ENCODE results near the gene EIF4E3. TPM values are rescaled to one million over a fixed set of nuclear protein-coding genes. Genes with fewer than 3 reads are reported as not detected.
A peak's percentile ranks its signal among the peaks of the same experiment; 100 is the strongest.

The EIF4E3 gene
- 13.1 TPM for polyA plus RNA-seq (ENCODE audit: insufficient read length)
- long read RNA-seq, donor 1, full-length matches to known transcripts, result 5 of 5 reads
- long read RNA-seq, donor 1, partial matches to known transcripts, result 0 of 5 reads
- long read RNA-seq, donor 1, other reads (novel, unspliced or antisense), result 0 of 5 reads
- long read RNA-seq, donor 2, full-length matches to known transcripts, result 2 of 2 reads
- long read RNA-seq, donor 2, partial matches to known transcripts, result 0 of 2 reads
- long read RNA-seq, donor 2, other reads (novel, unspliced or antisense), result 0 of 2 reads
- long read RNA-seq, donor 3, full-length matches to known transcripts, result 1 of 1 reads
- long read RNA-seq, donor 3, partial matches to known transcripts, result 0 of 1 reads
- long read RNA-seq, donor 3, other reads (novel, unspliced or antisense), result 0 of 1 reads
- long read RNA-seq, donor 4, result 0 reads
- long read RNA-seq, donor 5, full-length matches to known transcripts, result 4 of 4 reads
- long read RNA-seq, donor 5, partial matches to known transcripts, result 0 of 4 reads
- long read RNA-seq, donor 5, other reads (novel, unspliced or antisense), result 0 of 4 reads
- long read RNA-seq, donor 6, full-length matches to known transcripts, result 6 of 6 reads
- long read RNA-seq, donor 6, partial matches to known transcripts, result 0 of 6 reads
- long read RNA-seq, donor 6, other reads (novel, unspliced or antisense), result 0 of 6 reads
- long read RNA-seq, donor 7, full-length matches to known transcripts, result 2 of 2 reads
- long read RNA-seq, donor 7, partial matches to known transcripts, result 0 of 2 reads
- long read RNA-seq, donor 7, other reads (novel, unspliced or antisense), result 0 of 2 reads
- long read RNA-seq, donor 8, full-length matches to known transcripts, result 2 of 2 reads
- long read RNA-seq, donor 8, partial matches to known transcripts, result 0 of 2 reads
- long read RNA-seq, donor 8, other reads (novel, unspliced or antisense), result 0 of 2 reads

DNA sequence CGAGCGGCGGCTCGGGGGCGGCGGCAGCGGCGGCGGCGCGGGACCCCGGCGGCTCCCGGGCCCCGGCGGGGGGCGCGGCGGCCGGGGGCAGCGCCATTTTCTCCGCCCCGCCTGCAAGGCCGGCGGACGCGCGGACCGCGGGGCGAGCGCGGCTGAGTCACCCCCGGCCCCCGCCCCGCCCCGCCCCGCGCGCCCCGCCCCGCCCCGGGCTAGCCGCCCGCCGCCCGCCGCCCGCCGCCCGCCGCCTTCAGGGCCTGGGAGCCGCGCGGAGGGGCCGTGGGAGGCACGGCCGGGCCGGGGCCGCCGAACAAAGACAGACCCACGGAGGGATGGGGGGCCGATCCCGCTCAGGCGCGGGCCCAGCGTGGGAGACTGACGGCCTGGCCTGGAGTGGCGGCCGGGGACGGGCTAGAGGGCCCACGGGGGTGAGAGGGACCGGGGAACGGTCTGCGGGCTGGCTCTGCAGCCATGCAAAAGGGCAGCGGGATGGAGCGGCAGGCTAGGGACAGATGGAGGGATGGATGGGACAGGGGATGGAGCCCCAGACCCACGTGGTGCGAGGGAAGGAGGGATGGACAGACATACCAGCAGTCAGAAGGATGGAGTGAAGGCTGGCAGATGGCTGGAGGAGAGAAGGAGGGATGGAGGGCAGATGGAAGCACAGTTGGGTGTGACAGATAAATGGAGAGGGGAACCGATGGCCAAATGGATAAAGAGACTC lies at the start of gene EIF4E3:
Gene EIF4E3 (minus strand): TSS at position 132 of the 721 bp plus-strand sequence. CDS start 35 bp downstream, at position 97.
- DNase-seq, result no peak

DNA sequence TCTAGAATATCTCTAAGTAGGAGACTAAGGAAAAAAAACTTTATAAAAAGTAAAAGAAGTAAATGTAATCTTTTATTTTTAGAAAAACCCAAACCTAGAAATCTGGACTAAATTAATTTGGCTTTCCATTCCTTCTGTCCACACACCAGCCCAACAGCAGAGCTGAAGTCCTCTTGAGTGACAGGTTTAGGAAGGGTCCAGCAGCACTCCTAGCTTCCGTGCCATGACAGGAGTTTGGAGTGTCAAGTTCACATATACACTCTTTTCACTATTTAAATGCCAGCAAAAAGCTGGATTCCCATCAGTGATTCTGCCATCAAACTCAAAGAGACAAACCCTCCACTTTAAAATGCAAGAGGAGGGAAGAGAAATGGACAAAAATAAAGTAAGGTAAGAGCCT lies 46.7 kb upstream of the EIF4E3 start:
- DNase-seq, result no peak

DNA sequence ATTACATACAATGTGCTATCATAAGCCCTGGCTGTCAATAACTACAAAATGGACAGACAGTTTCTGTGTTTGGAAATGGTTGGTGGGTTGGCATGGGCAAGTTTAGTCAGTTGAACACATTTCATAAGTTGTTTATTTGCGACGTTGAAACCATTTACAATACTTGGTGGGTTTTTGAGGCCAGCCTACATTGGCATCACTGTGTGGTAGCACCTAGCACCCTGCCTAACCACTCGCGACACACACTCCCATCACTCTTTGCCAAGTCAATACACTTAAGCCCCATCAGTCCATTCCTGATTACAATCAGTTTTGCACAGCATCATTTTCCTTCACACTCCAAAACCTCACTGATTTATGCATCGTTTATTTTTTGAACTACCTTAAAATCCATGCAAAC lies 45.9 kb upstream of the EIF4E3 start:
- no peak for DNase-seq

DNA sequence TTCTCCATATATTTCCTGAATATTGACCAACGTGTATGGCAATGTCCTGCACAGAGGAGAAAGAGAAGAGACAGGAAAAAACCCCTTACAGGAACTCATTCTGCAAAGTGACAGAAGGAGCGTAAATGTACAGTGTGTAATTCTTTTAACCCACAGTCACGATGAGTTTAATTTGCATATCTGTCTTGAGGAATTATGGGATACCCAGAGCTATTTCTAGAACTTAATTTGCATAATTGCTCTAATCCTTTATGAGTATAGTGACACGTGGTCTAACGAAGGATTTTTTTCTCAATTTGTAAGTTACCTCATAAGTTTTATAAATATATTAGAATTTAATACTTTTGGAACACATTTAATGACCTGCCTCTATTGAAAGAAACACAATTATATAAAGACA lies 38.2 kb upstream of the EIF4E3 start:
- DNase-seq, result no peak

DNA sequence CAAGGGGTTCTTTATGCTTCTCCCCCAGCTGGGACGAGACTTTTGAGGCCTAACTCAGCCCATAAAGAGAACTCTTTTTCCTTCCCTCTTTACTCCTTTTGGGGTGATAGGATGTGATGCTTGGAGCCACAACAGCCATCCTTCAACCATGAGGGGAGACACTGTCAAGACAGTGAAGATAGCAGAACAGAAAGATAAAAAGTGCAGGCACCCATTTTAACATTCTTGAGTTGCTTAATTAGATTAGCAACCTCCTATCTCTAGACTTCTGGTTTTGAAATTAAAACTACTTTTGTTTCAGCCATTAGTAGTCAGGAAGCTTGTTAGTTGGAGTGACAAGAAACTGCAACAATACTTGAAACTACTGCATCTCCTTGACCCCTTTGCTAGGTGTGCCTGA lies 34.9 kb upstream of the EIF4E3 start:
- no peak for DNase-seq

DNA sequence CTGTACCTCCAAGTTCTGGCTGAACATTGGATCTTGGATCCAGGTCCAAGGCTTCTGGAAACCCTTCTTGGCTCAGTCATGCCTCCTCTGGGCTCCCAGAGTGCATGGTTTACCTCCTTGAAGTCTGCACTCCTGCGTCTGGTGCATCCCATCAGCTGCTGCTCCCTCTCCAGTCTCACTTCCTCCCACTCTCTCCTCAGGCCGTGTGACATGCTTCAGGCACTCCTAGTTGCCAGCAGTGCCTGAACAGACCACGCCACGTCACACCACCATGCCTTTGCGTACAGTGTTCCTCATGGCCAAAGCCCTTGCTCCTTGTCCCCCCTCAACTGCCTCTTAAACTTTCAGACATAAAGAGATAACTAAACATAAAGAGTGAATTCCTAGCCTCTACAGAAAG lies 34.2 kb upstream of the EIF4E3 start:
- DNase-seq, result no peak

DNA sequence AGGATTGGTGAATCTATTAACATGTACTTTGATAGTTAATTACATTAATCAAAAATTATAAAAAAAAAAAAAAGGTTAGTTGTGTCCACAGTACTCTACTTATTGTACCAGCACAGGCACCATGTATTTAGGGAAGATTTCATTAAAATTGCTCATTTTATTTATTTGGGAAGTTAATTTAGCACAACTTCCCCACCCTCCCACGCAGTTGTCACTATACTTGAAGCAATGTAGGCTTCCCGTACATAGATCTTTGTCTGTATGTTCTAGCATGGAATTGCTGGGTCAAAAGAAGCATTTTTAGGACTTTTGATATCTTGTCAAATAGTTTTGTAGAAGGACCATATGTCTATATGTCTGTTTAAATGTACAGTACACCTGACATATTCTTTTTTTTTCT lies 32.9 kb upstream of the EIF4E3 start:
- no peak for DNase-seq

DNA sequence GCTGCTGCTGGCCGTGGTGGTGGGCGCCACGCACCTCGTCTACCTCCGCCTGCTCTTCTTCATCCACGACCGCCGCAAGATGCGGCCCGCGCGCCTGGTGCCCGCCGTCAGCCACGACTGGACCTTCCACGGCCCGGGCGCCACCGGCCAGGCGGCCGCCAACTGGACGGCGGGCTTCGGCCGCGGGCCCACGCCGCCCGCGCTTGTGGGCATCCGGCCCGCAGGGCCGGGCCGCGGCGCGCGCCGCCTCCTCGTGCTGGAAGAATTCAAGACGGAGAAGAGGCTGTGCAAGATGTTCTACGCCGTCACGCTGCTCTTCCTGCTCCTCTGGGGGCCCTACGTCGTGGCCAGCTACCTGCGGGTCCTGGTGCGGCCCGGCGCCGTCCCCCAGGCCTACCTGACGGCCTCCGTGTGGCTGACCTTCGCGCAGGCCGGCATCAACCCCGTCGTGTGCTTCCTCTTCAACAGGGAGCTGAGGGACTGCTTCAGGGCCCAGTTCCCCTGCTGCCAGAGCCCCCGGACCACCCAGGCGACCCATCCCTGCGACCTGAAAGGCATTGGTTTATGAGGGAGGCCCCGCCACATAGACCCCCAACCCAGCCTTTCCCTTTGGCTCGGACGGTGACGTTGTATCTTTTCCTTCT lies 29.5 kb upstream of the EIF4E3 start:
- DNase-seq, result peak; percentile 7

DNA sequence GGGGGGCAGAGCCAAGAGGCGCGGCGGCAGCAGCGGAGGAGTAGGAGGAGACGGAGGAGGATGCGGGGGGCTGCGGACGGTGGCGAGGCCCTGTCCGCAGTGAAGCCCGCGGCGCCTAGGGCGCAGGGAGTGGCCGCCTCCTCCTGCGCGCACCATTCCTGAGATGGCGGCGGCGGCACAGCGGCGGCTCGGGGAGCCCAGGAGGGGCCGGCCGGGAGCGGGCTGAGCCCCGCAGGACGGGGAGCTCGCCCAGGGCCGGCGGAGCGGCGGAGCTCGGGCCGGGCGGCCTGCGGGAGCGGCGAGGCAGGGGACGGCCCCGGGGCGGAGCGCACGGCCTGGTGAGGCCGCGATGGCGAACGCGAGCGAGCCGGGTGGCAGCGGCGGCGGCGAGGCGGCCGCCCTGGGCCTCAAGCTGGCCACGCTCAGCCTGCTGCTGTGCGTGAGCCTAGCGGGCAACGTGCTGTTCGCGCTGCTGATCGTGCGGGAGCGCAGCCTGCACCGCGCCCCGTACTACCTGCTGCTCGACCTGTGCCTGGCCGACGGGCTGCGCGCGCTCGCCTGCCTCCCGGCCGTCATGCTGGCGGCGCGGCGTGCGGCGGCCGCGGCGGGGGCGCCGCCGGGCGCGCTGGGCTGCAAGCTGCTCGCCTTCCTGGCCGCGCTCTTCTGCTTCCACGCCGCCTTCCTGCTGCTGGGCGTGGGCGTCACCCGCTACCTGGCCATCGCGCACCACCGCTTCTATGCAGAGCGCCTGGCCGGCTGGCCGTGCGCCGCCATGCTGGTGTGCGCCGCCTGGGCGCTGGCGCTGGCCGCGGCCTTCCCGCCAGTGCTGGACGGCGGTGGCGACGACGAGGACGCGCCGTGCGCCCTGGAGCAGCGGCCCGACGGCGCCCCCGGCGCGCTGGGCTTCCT lies 28.8 kb upstream of the EIF4E3 start, which contains the start of gene GPR27:
Gene GPR27 (plus strand): TSS at position 155 of the 909 bp plus-strand sequence. CDS start 195 bp downstream, at position 350.
- peak; percentile 35 for DNase-seq

DNA sequence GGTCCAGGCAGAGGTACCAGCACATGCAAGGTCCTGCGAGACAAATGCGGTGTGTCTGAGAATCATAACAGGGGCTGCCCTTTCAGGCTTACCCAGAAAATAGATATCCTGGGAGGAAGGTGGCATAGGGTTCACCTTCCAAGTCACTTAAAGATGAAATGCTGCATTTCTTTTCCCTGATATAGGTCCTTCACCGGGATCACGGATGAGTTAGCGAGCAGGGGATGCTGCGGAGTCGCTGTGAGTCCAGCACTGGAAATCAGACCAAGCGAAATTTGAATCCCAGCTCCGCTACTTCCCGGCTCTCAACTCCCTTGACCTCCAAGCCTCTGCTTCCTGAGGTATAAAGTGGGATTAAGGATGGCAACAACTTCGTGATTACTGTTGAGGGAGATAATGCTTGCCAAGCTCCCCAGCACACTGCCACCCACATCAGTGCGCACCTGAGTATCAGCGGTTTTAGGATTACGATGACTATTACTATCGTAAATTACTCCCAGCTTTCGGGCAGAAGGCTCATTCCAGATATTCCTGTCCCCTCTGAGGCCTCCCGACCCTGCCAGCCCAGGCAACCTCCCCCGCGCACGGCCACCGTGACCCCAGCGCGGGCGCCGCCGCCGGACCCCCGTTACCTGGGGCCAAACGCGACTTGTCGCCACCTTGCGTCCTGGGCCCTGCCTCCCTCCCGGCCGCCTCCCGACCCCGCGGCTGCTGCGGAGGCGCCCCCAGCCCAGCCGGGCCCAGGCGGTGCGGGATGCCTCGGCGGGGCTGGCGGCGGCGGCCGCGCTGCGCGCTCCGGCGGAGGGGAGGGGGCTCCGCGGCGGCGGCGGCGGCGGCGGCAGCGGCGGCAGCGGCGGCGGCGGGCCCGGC lies 27.9 kb upstream of the EIF4E3 start:
- no peak for DNase-seq

DNA sequence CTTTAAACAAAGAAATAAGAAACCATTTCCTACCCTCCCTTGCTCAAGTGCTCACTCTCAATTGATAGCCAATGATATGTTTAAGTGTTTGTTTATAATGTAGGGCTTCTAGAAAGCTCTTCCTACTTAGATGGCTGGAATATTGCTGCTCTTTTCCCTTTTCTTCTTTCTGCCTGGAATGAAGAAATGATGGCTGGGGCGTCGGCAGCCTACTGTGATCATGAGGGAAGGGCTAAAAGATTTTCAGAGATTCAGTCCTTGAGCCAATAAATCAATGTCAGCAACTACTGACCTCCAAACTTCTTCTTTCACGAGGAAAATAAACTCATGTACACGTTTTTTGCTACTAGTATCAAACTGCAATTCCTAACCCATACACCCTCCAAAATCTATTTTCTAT lies 26.4 kb upstream of the EIF4E3 start:
- no peak for DNase-seq

DNA sequence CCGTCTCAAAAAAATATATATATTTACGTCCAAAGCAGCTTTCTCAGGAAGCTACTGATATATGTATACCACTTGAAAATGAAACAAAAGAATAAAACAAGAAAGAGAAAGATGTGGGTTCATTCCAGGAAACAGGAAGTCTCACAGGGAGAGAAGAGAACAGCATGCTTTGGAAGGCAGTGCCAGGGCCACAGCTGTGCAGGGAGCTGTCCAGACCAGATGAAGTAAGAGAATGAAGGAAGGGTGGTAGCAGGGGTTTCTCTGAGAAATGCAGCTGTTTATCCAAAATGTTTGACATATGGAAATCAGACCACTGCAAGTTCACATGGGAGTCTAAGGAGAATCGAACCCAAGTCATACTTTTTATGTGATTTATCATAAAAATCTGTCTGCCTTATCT lies 19.5 kb upstream of the EIF4E3 start:
- DNase-seq, result no peak

DNA sequence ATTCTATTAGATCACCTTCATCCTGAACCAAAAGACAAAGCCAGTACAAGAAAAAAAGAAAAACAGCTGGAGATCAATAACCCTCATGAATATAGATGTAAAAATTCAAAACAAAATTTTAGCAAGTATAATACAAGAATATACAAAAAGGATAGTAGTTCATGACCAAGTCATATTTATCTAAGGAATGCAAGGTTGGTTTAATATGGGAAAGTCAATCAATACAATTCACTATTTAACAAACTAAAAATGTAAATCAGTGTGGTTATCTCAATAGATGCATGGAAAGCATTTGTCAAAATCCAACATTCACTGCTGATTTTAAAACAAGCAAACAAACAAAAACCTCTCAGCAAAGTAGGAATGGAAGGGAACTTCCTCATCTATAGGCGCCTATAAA lies 17.4 kb upstream of the EIF4E3 start:
- no peak for DNase-seq

DNA sequence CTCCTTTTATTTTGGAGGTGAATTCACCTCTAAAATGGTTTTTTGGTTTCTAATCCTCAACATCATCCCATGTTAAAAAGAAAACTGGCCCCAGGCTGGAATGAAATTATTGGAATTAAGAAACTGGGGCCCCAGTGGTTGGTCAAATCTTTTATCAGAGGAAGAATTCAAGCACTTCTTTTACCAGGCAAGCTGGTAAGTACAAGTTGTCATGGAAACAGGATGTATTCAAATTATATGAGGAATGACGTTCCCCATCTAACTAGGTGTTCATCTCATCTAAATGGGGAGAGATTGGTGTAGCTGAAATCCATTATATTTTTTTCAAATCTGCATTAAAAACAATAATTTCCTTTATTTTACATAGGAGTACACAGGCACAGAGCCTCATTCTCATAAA lies 9.7 kb upstream of the EIF4E3 start:
- DNase-seq, result no peak

DNA sequence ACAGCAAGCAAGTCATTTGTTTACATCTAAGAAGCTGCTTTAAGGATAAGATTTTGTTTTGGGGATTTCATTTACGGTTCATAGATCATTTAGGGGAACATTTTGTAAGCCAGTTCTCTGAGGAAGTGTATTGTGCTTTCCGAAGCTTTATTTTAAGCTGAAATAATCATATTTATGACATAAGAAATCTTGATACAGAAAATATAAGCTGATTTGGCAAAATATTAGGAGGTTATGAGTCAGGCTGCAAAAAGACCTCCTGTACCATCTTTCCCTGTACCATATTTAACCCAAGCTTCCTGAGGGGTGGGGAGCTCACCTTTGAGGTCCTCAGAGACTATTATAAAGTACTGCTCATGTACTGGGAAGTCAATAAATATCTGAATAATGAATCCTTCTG lies 8.1 kb upstream of the EIF4E3 start:
- DNase-seq, result no peak

DNA sequence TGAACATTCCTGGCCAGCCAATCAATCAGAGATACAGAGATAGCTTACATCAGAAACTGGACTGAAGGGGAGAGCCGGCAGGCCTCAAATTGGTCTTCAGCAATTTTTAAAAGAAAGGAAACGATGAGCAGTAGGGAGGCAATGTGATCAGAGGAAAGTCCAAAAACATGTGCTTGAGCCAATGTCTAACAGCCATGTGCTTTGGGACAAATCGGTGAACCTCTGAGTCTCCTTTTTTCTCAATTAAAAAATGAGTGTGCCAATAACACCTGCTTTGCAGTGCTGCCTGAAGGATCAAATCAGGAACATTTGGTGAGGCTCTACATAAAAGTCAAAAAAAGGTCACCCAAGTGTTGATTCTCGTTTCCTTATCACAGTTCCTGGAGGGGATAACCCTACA lies 7.4 kb upstream of the EIF4E3 start:
- DNase-seq, result no peak

DNA sequence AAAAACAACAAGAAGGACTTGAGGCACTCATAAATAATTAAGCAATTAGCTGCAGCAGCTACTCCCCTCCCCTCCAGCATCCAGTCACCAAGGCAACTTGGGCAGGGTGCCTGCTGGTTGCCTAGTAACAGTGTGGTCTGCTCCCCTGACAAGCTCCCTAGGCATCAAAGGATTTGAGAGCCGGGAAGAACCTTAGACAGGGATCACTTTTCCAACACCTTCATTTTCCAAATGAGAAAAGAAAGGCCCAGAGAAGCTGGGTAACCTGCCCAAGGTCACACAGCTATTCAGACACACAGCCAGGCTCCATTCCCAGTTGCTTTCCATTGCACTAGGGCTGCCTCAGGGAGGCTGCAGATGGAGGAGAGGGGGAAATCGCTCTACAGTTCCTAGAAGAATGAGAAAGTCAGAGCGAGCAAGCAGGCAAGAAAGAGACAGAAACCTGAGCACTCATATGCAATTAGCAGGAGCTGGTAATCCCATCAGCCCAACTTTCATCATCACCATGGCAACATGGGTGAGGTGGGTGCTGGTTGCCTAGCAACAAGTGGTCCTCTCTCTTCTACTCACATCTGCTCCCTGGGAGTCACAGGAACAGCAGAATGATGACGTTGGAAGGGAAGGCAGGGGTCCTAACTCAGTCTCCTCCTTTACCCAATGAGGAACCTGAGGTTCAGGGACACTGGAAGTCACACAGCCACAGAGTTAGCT lies 3.6 kb upstream of the EIF4E3 start:
- no peak for DNase-seq

DNA sequence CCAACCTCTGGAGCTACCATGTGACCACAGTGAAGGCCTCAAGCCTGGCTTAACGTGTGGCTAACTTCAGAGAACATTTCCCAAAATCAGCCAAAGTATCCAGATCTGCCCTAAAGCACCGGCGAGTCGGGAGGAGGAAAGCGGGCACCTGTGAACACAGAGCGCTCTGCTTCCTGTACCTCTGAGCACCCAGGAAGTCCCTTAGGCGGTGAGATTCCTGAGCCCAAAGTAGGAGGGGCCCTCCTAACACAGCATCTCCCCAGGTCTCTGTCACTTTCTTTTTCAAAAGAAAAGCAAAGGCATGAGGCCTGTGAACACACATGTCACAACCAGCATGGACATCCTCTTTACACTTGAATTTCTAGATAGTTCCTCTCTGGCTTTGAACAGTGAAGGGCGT lies 944 bp upstream of the EIF4E3 start:
- no peak for DNase-seq

Data from left kidney (tissue), 8 donors.